Neural progenitor cell (in vitro differentiated cells): Measurements from ENCODE around the gene FOXJ3. TPM values are rescaled to one million over a fixed set of nuclear protein-coding genes. Genes with fewer than 3 reads are reported as not detected.

Source experiments
- DNase-seq: peaks from one replicate; pipeline ENCODE4 v3.0.0-alpha.2; 2016; ENCODE audit warnings: low spot score
- H2AFZ ChIP-seq: fragments of 200-600 bp; sonication (generic); replicated peaks from 2 replicates; pipeline ENCODE4 v1.6.1; 2016; ENCODE audit warnings: antibody characterized with exemption
- H3F3A ChIP-seq: fragments of 200-600 bp; sonication (generic); 2 replicates; pipeline ENCODE4 v1.6.1; 2016; ENCODE audit warnings: antibody characterized with exemption, low read depth
- H3K27ac ChIP-seq: fragments of 200-600 bp; sonication (generic); 2 replicates; pipeline ENCODE4 v1.5.1; 2016; ENCODE audit warnings: mild to moderate bottlenecking
- H3K27me3 ChIP-seq: fragments of 200-600 bp; sonication (generic); 2 replicates; pipeline ENCODE4 v1.6.1; 2016; ENCODE audit warnings: mild to moderate bottlenecking, moderate library complexity
- H3K36me3 ChIP-seq: fragments of 200-600 bp; sonication (generic); 2 replicates; pipeline ENCODE4 v1.5.1; 2016
- H3K4me1 ChIP-seq: fragments of 200-600 bp; sonication (generic); 2 replicates; pipeline ENCODE4 v1.6.1; 2016; ENCODE audit warnings: mixed run types
- H3K4me2 ChIP-seq: fragments of 200-600 bp; sonication (generic); 2 replicates; pipeline ENCODE4 v1.6.1; 2016
- H3K4me3 ChIP-seq: fragments of 200-600 bp; sonication (generic); 2 replicates; pipeline ENCODE4 v1.5.1; 2016
- H3K79me2 ChIP-seq: fragments of 200-600 bp; sonication (generic); 2 replicates; pipeline ENCODE4 v1.6.1; 2016; ENCODE audit warnings: low read depth
- H3K9ac ChIP-seq: fragments of 200-600 bp; sonication (generic); 2 replicates; pipeline ENCODE4 v1.6.1; 2016
- H3K9me3 ChIP-seq: fragments of 200-600 bp; sonication (generic); 2 replicates; pipeline ENCODE4 v1.5.1; 2016; ENCODE audit warnings: low read depth
- H4K20me1 ChIP-seq: fragments of 200-600 bp; sonication (generic); 2 replicates; pipeline ENCODE4 v1.6.1; 2016; ENCODE audit warnings: low read depth
- H3K27ac Mint-ChIP-seq: 3 replicates; pipeline ENCODE4 v1.8.0; 2021; ENCODE audit warnings: mixed read lengths
- H3K27me3 Mint-ChIP-seq: 2 replicates; pipeline ENCODE4 v1.8.0; 2022; ENCODE audit warnings: low read depth, mild to moderate bottlenecking, inconsistent platforms, moderate library complexity, mixed read lengths; ENCODE audit not compliant: insufficient read depth
- H3K36me3 Mint-ChIP-seq: 3 replicates; pipeline ENCODE4 v1.8.0; 2021; ENCODE audit warnings: mixed read lengths
- H3K4me1 Mint-ChIP-seq: 3 replicates; pipeline ENCODE4 v1.8.0; 2021; ENCODE audit warnings: mixed read lengths
- H3K4me3 Mint-ChIP-seq: 3 replicates; pipeline ENCODE4 v1.8.0; 2021; ENCODE audit warnings: mild to moderate bottlenecking, moderate library complexity, mixed read lengths
- H3K9me3 Mint-ChIP-seq: 3 replicates; pipeline ENCODE4 v1.8.0; 2020; ENCODE audit warnings: mixed read lengths
- EZH2 ChIP-seq: fragments of 200-600 bp; sonication (generic); IDR thresholded peaks from 2 replicates; pipeline ENCODE4 v1.6.1; 2017; ENCODE audit warnings: antibody characterized with exemption, mild to moderate bottlenecking, moderate library complexity
- EZH2phosphoT487 ChIP-seq: fragments of 200-600 bp; sonication (generic); IDR thresholded peaks from 2 replicates; pipeline ENCODE4 v1.6.1; 2017; ENCODE audit warnings: antibody characterized with exemption
- total RNA-seq: library from RNA; depleted of rRNA; stranded (reverse); fragments of >200 nt; gene quantifications from 2 replicates; pipeline ENCODE4 v1.2.3, GENCODE V29; 2015; ENCODE audit warnings: low replicate concordance
- TF ChIP-seq, protein P1 (sequence below): fragments of 200-600 bp; sonication (generic); IDR thresholded peaks from 2 replicates; pipeline ENCODE4 v1.5.1; 2017; ENCODE audit warnings: antibody characterized with exemption, mild to moderate bottlenecking

FOXJ3 gene
- total RNA-seq, 1 donor from 2014 or later = 58.5 TPM

DNA sequence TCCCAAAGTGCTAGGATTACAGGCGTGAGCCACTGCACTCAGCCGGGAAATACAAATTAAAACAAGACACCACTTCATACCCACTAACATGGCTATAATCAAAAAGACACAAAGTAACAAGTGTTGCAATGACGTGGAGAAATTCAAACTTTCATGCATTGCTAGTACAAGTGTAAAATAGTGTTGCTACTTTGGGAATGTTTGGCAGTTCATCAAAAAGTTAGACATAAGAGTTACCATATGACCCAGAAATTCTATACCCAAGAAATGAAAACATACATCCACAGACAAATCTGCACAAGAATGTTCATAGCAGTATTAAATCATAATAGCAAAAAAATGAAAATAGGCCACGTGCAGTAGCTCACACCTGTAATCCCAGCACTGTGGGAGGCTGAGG lies 16.4 kb downstream of the FOXJ3 start:
- no peak overlapping the region for H3K4me2 ChIP-seq
- Mint-ChIP-seq H3K36me3 (peaks cover 9% of the 10 kb centered on the region), H3K27ac (no peak overlapping the region), H3K9me3 (no peaks in the 10 kb centered on the region), H3K4me3 (no peak overlapping the region), H3K4me1 (peaks cover 19% of the 10 kb centered on the region), H3K27me3 (no peaks in the 10 kb centered on the region)
- no peaks in the 10 kb centered on the region for H3F3A ChIP-seq
- H4K20me1 ChIP-seq = peaks cover 100% of the 10 kb centered on the region
- TF ChIP-seq, protein P1, sequence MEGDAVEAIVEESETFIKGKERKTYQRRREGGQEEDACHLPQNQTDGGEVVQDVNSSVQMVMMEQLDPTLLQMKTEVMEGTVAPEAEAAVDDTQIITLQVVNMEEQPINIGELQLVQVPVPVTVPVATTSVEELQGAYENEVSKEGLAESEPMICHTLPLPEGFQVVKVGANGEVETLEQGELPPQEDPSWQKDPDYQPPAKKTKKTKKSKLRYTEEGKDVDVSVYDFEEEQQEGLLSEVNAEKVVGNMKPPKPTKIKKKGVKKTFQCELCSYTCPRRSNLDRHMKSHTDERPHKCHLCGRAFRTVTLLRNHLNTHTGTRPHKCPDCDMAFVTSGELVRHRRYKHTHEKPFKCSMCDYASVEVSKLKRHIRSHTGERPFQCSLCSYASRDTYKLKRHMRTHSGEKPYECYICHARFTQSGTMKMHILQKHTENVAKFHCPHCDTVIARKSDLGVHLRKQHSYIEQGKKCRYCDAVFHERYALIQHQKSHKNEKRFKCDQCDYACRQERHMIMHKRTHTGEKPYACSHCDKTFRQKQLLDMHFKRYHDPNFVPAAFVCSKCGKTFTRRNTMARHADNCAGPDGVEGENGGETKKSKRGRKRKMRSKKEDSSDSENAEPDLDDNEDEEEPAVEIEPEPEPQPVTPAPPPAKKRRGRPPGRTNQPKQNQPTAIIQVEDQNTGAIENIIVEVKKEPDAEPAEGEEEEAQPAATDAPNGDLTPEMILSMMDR = no peak
- TF ChIP-seq EZH2phosphoT487 (no peak), EZH2 (no peak)
- peaks cover 4% of the 10 kb centered on the region for H3K4me1 ChIP-seq
- no peaks in the 10 kb centered on the region for H3K9me3 ChIP-seq
- no peak overlapping the region for H3K4me3 ChIP-seq
- no peaks in the 10 kb centered on the region for H3K27me3 ChIP-seq
- no peak overlapping the region for H2AFZ ChIP-seq
- H3K27ac ChIP-seq = no peak overlapping the region
- H3K9ac ChIP-seq = no peak overlapping the region
- H3K79me2 ChIP-seq = peaks cover 100% of the 10 kb centered on the region
- DNase-seq = no peak
- H3K36me3 ChIP-seq = no peaks in the 10 kb centered on the region

DNA sequence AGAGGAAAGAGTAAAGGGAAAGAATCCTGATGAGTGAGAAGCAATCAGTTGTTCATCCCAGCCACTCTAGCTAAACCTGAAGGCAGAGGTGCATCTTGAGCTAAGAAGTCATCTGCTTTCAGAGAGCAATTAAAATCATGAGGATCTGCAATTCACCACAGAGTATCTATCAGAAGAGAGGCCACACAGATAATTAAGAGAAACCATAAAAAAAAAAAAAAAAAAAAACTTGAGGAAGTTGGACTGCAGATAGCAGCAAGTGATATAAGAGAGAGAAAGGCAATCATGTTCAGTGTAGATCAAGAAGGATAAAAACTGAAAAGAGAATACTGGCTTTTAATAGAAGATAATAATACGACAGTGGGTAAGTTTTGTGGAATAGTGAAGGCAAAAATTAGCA lies 17.7 kb downstream of the FOXJ3 start:
- Mint-ChIP-seq H3K9me3 (no peaks in the 10 kb centered on the region), H3K4me3 (no peak overlapping the region), H3K4me1 (peaks cover 21% of the 10 kb centered on the region), H3K36me3 (peaks cover 8% of the 10 kb centered on the region), H3K27ac (no peak overlapping the region), H3K27me3 (no peaks in the 10 kb centered on the region)
- Histone ChIP-seq H3K36me3 (no peaks in the 10 kb centered on the region), H3K4me2 (no peak overlapping the region), H3K4me1 (peaks cover 4% of the 10 kb centered on the region), H3K27ac (no peak overlapping the region), H3K4me3 (no peak overlapping the region), H4K20me1 (peaks cover 100% of the 10 kb centered on the region), H2AFZ (no peak overlapping the region), H3F3A (no peaks in the 10 kb centered on the region), H3K79me2 (peaks cover 100% of the 10 kb centered on the region), H3K27me3 (no peaks in the 10 kb centered on the region), H3K9ac (no peak overlapping the region), H3K9me3 (no peaks in the 10 kb centered on the region)
- DNase-seq = no peak
- TF ChIP-seq, protein P1 = no peak
- TF ChIP-seq EZH2 (no peak), EZH2phosphoT487 (no peak)

DNA sequence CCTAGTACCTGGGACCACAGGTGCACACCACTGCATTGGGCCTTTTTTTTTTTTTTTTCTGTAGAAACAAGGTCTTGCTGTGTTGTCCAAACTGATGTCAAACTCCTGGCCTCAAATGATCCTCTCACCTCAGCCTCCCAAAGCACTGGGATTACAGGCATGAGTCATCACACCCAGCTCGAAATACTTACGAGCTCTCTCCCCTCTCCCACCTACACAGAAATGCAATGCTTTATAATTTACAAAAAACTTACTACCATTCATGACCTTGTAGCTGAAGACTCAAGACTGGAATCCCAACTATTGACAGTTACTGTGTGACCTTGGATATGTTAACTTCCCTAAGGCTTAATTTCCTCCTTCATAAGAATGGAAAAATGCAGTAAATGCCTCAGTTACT lies 18.7 kb downstream of the FOXJ3 start:
- Mint-ChIP-seq H3K36me3 (peaks cover 7% of the 10 kb centered on the region), H3K4me1 (peaks cover 21% of the 10 kb centered on the region), H3K4me3 (no peak overlapping the region), H3K27me3 (no peaks in the 10 kb centered on the region), H3K9me3 (no peaks in the 10 kb centered on the region), H3K27ac (no peak overlapping the region)
- H3K9me3 ChIP-seq = no peaks in the 10 kb centered on the region
- H3K36me3 ChIP-seq = no peaks in the 10 kb centered on the region
- no peak overlapping the region for H3K4me2 ChIP-seq
- no peak overlapping the region for H3K9ac ChIP-seq
- no peak overlapping the region for H3K27ac ChIP-seq
- H3K4me3 ChIP-seq = no peak overlapping the region
- peaks cover 100% of the 10 kb centered on the region for H4K20me1 ChIP-seq
- no peaks in the 10 kb centered on the region for H3F3A ChIP-seq
- H3K79me2 ChIP-seq = peaks cover 100% of the 10 kb centered on the region
- H3K4me1 ChIP-seq = peaks cover 4% of the 10 kb centered on the region
- no peak overlapping the region for H2AFZ ChIP-seq
- no peaks in the 10 kb centered on the region for H3K27me3 ChIP-seq
- TF ChIP-seq EZH2phosphoT487 = no peak
- no peak for TF ChIP-seq EZH2
- TF ChIP-seq, protein P1 = no peak
- no peak for DNase-seq
